ENCODE results near the gene HDGF. TPM values are rescaled to one million over a fixed set of nuclear protein-coding genes. Genes with fewer than 3 reads are reported as not detected.

Gene HDGF
- total RNA-seq, 2 donors from 2014 or later, result 92.4 to 122 TPM

- TF ChIP-seq CTCF (IDR thresholded peaks at IDR 0.05) (no peak), POLR2A (IDR thresholded peaks at IDR 0.05) (peak in 1 of 3 donors; percentile 23)
- peak; percentile 57 to 67 (median 63) for DNase-seq
- Histone ChIP-seq H3K4me1 (peaks cover 60% of the 10 kb centered on the region), H3K9me3 (no peaks in the 10 kb centered on the region), H3K4me3 (peak overlapping the region; percentile 66 to 97), H3K27me3 (no peaks in the 10 kb centered on the region), H3K36me3 (replicated peaks in 1 of 2; ENCODE audit: insufficient read depth in 1 of 2, low read depth in 2 of 2) (no peaks in the 10 kb centered on the region), H3K27ac (peak overlapping the region; percentile 92 to 99 (median 98))
- WGBS, 2 donors, result 0 to 2% methylated on average over 5 of the region's 5 CpGs
- no peak for ATAC-seq
- intact Hi-C loops (cut with DNase I), result no loop called here
These were observed 1.2 kb downstream of the HDGF start for GRCh38 chr1:156750191-156750672.

DNA sequence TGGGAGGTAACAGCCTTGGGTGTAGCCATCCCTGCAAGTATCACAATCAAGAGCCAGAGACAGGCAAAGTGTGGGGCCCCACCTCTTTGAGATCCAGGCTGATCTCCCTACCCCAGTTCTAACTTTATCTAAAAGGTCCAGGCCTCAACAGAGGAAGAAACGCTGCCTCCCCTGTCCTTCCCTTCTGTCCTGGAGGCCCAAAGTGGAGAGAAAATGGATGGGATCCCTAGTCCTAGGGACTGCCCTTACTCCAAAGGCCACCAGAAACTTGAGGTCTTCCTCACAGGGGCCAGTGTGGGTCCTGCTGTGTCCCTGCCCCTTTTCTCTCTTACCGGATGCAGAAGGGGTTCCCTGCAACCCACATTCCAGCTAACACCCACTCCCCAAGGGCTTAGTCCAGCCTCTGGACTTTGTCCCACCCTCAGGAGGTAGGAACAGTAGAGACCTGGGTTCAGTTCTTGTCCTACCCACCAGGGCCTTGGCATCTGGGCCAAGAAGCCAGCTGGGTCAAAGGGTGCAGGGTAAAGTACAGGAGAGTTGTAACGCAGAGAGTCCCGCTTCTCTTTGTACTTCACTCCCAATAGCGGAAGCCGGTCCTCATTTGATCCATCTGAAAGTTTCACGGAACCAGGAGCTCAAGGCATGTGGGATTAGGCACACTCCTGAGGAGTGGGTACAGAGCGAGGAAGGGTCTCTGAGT, 1.9 kb downstream of the HDGF start:
- DNase-seq (peak in 3 of 4 donors; percentile 32 to 41 (median 40)), ATAC-seq (no peak)
- intact Hi-C loops (cut with DNase I), result no loop called here
- Histone ChIP-seq H3K27me3 (no peaks in the 10 kb centered on the region), H3K4me1 (peaks cover 63% of the 10 kb centered on the region), H3K9me3 (no peaks in the 10 kb centered on the region), H3K27ac (peak overlapping the region; percentile 92 to 99 (median 98)), H3K4me3 (peak overlapping the region in 1 of 2 donors; percentile 66), H3K36me3 (replicated peaks in 1 of 2; ENCODE audit: insufficient read depth in 1 of 2, low read depth in 2 of 2) (no peaks in the 10 kb centered on the region)
- TF ChIP-seq CTCF (IDR thresholded peaks at IDR 0.05), result peak in 3 of 7 experiments; percentile 4 to 10 (median 9)
- TF ChIP-seq POLR2A (IDR thresholded peaks at IDR 0.05), result no peak
- WGBS, 2 donors, result 13% methylated on average over 8 of the region's 8 CpGs

DNA sequence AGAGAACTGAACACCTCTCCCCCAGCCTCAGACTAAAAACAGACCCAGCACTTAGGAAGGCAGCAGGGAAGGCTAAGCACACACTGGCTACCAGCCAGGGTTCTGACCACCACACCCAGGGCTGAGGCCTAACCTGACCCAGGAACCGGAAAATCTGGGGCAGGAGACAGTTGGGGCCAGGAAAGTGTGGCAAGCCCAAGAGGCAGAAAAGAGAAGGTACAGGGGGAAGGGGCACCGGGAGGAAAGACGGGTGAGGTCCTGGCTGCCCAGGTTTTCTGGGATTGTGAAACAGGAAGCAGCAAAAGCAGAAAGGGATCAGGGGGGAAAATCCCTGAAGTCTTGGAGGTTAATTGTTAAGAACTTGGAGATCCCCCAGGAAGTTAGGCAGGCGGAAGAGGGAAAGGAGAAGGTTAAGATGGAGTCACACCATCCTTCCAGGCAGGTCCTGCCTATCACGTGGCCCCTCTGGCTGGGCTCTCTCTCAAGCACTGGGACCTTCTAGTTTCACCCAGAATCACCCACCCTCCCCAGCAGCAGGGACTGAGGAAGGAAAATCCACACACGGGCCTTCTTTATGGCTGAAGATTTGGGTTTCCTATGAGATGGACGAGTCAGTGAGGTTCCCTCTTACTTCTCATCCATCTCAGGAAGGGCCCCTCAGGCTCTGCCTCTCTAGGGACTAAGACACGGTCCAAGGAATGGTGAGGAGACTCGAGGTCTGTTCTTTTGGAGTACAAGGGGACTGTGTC, 2.6 kb downstream of the HDGF start:
- TF ChIP-seq POLR2A (IDR thresholded peaks at IDR 0.05), result peak; percentile 18 to 76 (median 69)
- TF ChIP-seq CTCF (IDR thresholded peaks at IDR 0.05), result no peak
- Histone ChIP-seq H3K36me3 (replicated peaks in 1 of 2; ENCODE audit: insufficient read depth in 1 of 2, low read depth in 2 of 2) (peaks cover 0 to under 1% of the 10 kb centered on the region in 2 donors), H3K9me3 (no peaks in the 10 kb centered on the region), H3K27me3 (no peaks in the 10 kb centered on the region), H3K4me1 (peaks cover 63% of the 10 kb centered on the region), H3K4me3 (no peak overlapping the region), H3K27ac (peak overlapping the region; percentile 92 to 99 (median 98))
- ATAC-seq, result no peak
- WGBS, 2 donors, result 9 to 18% methylated on average over 9 of the region's 9 CpGs
- intact Hi-C loops (cut with DNase I), result no loop called here
- DNase-seq, result peak; percentile 49 to 76 (median 64)

GRCh38 chr1:156747742-156748669, 3.5 kb downstream of the HDGF start:
- peak in 2 of 4 donors; percentile 13 to 15 for DNase-seq
- Histone ChIP-seq H3K4me1 (peaks cover 58% of the 10 kb centered on the region), H3K27me3 (no peaks in the 10 kb centered on the region), H3K4me3 (no peak overlapping the region), H3K27ac (peak overlapping the region; percentile 92 to 99 (median 98)), H3K36me3 (replicated peaks in 1 of 2; ENCODE audit: insufficient read depth in 1 of 2, low read depth in 2 of 2) (peaks cover 0 to 3% of the 10 kb centered on the region in 2 donors), H3K9me3 (no peaks in the 10 kb centered on the region)
- WGBS, 2 donors, result 11 to 12% methylated on average over 8 of the region's 8 CpGs
- no peak for TF ChIP-seq POLR2A (IDR thresholded peaks at IDR 0.05)
- TF ChIP-seq CTCF (IDR thresholded peaks at IDR 0.05), result no peak
- intact Hi-C loops (cut with DNase I), result no loop called here
- ATAC-seq, result no peak

Data from body of pancreas (tissue), 4 donors.